Measurements from ENCODE around the gene CRLF2.
"Not testable (repeated sequence)": the region's sequence is repeated elsewhere in the genome, so short reads cannot be mapped to it uniquely, and the experiment has no call there.

Gene CRLF2, protein sequence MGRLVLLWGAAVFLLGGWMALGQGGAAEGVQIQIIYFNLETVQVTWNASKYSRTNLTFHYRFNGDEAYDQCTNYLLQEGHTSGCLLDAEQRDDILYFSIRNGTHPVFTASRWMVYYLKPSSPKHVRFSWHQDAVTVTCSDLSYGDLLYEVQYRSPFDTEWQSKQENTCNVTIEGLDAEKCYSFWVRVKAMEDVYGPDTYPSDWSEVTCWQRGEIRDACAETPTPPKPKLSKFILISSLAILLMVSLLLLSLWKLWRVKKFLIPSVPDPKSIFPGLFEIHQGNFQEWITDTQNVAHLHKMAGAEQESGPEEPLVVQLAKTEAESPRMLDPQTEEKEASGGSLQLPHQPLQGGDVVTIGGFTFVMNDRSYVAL

DNA sequence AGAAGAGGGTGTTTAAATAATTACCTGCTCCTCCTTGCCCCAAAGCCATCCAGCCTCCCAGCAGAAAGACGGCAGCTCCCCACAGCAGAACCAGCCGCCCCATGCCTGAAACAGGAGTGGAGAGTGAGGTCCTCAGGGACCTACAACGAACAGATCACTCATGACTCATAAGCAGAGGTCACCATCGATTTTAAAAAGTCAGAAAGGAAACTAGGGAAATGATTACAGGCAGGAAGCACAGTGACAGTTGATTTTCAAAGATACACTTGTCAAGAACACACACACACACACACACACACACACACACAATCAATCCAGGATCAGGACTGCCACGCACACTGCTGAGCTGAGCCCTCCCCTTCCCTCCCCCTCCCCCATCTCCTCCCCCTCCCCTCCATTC, at the start of gene CRLF2:
CRLF2 (minus strand) TSS at position 118 of the 400 bp plus-strand sequence; CDS start at position 103, 15 bp downstream.
- DNase-seq (ENCODE audit: low read depth), result no peak

DNA sequence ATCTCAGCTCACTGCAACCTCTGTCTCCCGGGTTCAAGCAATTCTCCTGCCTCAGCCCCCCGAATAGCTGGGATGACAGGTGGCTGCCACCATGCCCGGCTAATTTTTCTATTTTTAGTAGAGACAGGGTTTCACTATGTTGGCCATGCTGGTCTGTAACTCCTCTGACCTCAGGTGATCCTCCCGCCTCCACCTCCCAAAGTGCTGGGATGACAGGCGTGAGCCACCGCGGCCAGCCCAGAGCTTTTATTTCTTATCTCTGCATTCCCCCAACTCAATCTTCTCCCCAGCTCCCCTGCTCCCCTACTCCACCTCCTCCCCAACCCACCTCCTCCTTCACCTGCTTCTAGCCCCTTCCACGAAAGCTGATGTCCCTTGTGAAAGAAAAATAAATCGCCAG, 49.3 kb upstream of the CRLF2 start:
- DNase-seq (ENCODE audit: low read depth), result not testable (repeated sequence)

DNA sequence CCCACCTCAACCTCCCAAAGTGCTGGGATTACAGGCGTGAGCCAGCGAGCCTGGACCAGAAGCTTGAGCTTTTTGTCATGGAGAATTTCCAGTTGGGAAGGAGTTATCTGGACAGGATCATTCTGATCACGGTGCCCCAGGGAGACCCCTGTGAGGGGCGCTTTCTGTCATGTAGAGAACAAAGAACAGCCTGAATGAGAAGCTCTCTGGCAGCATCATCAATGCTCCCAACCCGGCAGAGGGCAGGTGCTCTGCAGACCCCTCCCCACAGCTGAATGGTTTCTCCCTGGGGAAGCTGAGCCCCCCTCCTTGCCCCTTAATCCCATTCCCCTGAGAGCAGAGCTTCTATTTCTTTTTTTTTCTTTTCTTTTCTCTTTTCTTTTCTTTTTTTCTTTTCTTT, 48.8 kb upstream of the CRLF2 start:
- DNase-seq (ENCODE audit: low read depth), result no peak

DNA sequence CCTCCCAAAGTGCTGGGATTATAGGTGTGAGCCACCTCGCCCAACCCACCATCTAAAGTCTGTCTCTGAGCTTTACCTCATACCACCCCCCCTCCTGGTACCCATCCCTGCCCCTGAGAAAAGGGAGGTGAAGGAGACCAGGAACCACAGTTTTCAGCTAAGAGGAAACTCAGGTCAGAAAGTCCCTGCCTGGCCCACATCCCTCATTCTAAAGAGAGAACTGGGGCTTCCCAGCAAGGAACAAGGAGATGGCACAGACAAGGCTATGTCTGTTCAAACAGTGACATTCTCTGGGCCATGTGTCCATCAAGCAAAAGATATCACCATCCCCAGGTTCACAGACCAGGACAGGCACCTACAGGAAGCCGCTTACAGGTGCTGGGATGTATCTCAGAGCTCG, 40.4 kb upstream of the CRLF2 start:
- no peak for DNase-seq (ENCODE audit: low read depth)

DNA sequence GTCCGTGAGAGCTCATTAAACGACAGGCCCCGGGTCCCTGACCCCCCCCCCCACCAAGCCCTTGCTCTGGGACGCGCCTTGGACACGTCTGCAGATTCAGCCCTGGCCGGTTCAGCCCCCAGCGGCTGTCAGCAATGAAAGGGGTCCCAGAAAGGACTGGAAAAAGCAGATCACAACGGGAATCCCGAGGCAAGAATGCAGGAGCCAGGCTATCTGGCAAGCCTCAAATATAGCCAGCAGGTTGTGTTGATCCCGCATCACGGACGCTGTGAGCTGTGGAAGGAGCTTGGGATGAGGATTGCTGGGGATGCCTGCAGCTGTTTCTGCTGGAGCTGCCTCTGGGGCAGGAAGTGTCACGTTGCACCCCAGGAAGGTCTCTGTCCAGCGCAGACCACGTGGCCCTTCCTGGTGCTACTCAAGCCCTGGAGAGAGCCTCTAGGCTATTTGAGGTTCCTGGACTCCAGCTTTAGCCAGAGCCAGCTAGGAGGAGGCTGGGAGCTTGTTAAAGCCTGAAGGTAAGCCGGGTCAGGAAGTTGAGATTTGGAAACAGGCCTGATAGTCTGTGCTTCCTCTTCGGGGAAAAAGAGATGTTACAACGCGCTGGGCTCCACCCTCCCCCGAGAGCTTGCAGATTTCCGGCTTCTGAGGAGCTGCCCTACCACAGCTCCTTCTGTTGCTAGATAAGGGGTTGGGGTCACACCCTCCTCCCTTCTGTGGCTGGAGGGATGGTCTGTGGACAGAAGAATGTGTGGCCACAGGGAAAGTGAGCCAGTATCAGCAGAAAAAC, 36.8 kb upstream of the CRLF2 start:
- DNase-seq (ENCODE audit: low read depth), result peak; percentile 10

DNA sequence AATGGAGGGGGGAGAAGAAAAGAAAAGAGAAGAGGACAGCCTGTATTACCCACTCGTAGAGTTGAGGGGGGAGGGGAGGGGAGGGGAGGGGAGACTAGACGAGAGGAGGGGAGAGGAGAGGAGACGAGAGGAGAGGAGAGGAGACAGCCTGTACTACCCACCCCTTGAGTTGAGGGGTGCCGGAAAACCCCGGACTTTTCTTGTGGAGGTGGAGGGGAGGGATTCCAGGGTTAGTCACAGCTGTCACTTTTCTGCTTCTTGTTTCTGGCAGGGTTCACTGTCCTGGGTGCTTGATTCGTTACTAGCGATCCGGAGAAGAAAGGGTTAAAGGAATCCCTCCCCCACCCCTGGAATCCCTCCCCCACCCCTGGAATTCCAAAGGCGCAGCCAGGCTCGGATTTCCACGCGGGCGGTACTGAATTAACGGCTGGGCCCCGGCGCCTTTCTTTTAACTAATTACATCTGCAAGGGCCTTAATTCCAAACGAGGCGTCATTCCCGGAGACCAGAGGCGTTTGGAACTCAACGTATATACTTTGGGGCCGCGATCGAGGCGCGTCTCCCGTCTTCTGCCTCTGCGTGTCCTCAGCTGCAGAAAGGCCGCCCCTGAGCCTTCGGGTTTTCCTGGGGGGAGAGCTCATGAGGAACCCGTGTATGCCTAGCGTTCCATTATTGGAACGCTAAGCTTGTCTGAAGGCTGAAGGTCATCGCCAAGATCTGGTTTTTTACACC, 36.0 kb upstream of the CRLF2 start:
- no peak for DNase-seq (ENCODE audit: low read depth)

DNA sequence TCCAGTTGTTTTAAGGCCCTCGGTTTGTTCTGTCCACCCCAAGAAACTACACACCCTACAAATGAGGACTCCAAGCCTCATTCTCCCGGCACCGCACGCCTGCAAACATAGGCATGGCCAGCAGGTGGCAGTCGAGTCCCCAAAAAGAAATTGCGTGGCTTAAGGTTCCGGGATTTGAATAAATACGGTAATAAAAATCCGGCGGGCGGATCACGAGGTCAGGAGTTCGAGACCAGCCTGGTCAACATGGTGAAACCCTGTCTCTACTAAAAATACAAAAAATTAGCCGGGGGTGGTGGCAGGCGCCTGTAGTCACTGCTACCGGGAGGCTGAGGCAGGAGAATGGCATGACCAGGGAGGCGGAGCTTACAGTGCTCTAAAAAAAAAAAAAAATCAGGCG, 34.4 kb upstream of the CRLF2 start:
- DNase-seq (ENCODE audit: low read depth), result no peak

DNA sequence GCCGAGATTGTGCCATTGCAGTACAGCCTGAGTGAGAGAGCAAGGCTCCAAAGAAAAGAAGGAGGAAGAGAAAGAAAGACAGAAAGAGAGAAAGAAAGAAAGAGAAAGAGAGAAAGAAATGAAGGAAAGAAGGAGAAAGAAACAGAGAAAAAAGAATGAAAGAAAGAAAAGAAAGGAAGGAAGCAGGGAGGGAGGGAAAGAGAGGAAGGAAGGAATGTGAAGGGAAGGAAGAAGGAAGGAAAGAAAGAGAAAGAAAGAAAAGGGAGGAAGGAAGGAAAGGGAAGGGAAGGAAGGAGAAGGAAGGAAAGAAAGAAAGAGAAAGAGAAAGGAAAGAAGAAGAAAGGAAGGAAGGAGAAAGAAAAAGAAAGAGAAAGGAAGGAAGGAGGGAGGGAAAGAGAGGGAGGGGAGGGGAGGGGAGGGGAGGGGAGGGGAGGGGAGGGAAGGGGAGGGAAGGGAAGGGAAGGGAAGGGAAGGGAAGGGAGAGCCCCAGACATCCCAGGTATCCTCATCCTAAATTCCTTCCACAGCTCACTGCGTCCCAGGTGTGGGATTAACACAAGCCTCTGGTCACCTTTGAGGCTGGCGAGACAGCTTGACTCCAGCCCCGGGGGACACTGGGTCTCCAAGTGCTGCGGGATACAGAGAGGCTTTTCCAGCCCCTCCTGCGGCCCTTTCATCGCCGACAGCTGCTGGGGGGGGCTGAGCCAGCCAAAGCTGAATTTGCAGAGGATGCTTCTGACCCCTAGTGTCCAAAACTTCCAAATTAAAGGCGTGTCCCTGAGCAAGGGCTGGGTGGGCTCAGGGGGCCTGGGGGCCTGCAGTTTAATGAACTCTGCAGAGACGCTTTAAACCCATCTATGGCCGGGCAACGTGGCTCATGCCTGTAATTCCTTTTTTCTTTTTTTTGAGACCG, 32.0 kb upstream of the CRLF2 start:
- no peak for DNase-seq (ENCODE audit: low read depth)

DNA sequence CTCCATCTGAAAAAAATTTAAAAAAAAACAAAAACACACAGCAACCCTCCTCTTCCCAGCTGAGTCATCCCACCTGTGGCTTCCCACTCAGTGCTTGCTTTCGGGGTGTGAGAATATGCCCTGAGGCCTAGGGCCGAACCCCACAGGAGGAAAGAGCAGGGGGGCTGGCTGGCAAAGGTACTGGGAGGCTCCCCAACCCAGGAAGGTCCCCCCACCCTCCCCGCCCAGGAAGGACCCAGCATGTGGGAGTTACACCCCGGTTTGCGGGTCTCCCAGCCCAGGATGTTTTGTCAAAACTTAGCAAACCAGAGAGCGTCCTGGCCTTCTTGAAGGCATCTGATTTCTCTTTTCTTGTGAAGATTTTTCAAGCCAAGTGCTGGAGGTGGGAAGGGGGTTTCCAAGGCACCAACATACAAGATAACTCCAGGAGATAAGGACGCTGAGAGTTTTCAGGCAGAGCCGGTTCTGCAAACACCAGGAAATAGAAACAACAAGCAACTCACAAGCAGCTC, 30.5 kb upstream of the CRLF2 start:
- no peak for DNase-seq (ENCODE audit: low read depth)

DNA sequence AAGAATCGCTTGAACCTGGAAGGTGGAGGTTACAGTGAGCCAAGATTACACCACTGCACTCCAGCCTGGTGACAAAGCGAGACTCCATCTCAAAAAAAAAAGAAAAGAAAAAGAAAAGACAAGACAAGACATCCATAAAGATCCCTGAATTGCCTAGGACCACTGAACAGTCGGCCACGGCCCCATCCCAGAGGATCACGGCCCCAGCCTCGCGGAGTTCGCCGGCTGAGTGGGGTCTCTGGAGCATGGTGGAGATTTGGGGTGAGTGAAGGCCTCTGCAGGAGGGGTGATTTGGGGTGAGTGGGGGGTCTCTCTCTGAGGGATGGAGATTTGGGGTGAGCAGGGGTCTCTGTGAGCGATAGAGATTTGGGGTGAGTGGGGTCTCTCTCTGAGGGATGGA, 28.1 kb upstream of the CRLF2 start:
- not testable (repeated sequence) for DNase-seq (ENCODE audit: low read depth)

DNA sequence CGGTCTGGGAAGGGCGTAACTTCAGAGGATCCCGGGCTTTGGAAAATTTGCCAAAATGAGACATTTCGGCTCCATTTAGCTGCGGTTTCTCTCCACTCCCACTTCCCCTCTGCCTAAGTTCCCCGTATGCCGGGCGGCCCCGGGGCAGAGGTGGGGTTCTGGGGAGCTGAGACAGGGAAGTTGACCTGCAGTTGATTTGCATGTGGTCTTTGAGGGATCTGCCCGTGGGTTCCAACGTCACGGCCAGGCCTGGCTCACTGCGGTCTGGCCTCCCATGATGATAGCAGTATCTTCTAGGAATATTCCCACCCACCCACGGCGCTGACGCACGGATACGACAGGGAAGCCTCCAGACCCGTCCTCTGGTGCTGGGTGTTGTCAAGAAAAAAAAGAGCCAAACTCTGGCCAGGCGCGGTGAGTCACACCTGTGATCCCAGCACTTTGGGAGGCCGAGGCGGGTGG, 27.3 kb upstream of the CRLF2 start:
- DNase-seq (ENCODE audit: low read depth), result no peak

DNA sequence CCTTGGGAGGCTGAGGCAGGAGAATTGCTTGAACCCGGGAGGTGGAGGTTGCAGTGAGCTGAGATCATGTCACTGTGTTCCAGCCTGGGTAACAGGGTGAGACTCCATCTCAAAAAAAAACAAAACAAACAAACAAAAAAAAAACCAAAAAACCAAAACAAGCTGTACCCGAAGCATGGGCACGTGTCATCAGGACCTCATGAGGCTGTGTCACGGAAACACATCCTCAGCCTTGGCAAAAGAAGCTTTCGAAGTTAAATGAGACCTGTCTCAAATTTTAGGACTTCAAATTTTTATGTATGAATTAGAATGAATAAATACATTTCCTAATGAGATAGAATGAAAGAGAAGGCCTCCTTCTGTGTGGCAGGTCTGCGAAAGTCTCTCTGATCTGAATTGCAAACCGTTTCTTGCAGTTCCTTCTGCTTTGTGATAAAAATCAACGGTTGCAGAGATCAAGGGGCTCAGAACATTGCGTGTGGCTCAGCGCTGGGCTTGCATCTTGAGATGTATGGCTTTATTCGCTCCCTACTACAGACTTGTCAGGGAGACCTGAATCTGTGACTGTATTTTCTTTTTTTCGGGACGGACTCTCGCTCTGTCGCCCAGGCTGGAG, 19.5 kb upstream of the CRLF2 start:
- no peak for DNase-seq (ENCODE audit: low read depth)

DNA sequence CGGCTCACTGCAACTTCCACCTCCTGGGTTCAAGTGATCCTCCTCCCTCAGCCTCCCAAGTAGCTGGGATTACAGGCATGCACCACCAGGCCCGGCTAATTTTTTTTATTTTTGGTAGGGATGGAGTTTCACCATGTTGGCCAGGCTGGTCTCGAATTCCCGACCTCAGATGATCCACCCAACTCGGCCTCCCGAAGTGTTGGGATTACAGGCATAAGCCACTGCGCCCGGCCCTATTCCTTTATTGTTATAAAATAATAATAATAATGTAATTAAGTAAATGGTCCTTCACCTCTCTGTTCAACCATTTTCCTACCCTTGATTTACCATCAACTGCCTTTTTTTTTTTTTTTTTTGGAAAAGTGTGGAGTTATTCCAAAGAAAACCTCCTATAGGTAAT, 15.7 kb upstream of the CRLF2 start:
- not testable (repeated sequence) for DNase-seq (ENCODE audit: low read depth)

DNA sequence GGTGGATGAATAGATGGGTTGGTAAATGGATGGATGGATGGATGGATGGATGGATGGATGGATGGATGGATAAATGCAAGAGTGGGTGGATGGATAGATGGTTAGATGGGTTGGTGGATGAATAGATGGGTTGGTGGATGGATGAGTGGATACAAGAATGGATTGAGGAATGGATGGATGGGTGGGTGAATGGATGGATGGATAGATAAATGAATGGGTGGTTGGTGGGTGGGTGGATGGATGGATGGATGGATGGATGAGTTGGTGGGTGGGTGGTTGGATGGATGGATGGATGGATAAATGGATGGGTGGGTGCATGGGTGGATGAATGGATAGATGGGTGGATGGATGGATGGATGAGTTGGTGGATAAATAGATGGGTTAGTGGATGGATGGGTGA, 13.8 kb upstream of the CRLF2 start:
- no peak for DNase-seq (ENCODE audit: low read depth)

DNA sequence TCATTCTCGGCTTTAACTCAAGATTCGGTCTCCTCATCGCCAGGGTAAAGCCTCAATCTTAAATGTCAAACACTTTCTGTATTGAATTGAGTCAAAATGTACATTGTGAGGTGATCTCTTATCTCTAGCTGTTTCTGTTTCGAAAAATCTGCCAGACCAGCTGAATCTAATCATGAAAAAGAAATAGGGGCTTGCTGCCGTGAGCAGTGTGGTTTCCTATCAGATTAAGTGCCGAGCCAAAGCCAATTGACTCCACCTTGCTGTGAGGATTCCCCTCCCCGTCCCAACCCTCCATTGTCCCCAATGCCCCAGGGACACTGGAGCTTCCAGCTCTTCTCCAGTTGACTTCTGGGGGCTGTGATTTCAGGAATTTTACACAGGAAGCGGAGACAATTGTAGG, 12.5 kb upstream of the CRLF2 start:
- no peak for DNase-seq (ENCODE audit: low read depth)

DNA sequence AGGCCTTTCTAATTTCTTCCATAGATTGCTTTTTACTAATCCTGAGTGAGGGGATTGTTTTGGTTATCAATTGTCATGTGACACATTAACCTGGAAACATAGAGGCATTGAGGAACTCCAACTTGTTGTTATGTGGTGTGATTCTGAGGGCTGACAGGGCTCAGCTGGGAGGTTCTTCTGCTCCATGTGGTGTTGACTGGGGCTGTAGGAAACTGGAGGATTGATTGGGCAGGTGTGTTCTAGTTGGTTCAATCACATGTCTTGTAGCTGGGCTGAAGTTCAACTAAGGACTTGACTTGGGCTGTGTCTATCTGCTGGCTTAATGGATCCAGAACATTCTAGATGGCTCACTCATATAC, 10.8 kb upstream of the CRLF2 start:
- no peak for DNase-seq (ENCODE audit: low read depth)

DNA sequence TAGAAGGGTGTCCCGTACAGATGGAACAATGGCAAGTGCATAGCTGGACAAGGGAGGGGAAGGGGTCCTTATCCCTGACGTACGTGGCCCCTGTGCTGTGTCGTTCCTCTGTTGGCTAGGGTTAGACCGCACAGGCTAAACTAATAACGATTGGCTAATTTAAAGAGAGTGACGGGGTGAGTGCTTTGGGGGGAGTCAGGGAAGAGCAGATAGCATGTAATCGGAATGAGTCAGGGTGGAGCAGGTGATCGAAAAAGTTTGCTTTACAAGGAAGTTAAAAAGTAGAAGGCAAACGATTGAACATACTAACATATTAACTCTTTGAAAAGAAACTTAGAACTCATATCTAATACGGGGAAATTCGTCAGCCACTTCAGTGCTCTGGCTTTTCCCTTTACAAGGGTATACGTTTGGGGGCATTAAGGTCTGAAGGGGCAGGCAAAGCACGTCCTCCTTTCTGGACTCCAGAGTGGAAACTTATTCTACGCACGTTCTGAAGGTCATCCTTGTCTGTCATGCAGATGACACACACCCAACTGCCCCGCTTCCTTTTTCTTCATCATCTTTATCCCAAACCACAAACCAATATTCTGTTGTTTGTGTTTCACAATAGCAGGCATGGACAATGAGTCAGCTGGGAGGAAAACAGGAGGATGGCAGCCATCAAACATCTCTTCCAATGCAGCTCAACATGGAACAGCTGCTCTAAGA, 10.2 kb upstream of the CRLF2 start:
- peak; percentile 44 for DNase-seq (ENCODE audit: low read depth)

DNA sequence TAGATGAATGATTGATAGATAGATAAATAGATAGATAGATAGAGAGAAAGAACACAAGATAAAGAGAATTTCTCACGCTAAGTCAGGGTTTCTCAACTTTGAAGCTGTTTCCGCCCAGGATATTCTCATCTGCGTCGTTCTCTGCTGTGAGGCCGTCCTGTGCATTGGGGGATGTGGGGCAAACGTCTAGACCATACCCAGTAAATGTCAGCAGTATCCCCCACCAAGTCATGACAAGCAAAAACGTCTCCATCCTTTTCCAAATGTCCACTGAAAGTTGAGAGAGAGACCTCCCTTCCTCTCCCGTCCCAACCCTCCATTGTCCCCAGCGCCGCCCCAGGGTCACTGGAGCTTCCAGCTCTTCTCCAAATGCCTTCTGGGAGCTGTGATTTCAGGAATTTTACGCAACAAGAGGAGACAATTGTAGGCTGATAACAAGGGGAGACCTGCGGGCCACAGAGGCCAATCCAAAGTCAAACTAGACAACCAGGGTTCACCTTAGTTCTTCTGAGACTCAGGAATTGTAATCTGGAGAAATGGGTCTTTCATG, 8.9 kb upstream of the CRLF2 start:
- no peak for DNase-seq (ENCODE audit: low read depth)

DNA sequence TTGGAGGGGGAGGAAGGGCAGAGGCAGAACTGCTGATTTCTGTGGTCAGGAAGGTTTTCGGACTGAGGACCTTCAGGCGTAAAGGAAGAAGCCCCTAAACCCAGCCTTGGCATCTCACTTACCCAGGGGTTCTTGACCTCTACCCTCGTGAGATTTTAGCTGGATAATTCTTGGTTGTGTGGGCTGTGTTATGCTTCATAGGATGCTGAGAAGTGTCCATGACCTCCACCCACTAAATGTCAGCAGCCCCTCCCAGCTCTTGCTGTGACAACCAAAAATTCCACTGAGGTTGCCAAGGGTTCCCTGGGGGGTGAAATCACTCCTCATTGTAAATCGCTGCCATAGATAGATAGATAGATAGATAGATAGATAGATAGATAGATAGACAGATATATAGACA, 5.8 kb upstream of the CRLF2 start:
- DNase-seq (ENCODE audit: low read depth), result no peak

Data from GM04503 (cell line).